ENCODE data around the gene TAGLN2.
A peak's percentile ranks its signal among the peaks of the same experiment; 100 is the strongest.

TAGLN2 gene

GRCh38 chr1:159949123-159949522 lies 23.8 kb upstream of the TAGLN2 start:
- no peak for DNase-seq (ENCODE audit: low spot score)

DNA sequence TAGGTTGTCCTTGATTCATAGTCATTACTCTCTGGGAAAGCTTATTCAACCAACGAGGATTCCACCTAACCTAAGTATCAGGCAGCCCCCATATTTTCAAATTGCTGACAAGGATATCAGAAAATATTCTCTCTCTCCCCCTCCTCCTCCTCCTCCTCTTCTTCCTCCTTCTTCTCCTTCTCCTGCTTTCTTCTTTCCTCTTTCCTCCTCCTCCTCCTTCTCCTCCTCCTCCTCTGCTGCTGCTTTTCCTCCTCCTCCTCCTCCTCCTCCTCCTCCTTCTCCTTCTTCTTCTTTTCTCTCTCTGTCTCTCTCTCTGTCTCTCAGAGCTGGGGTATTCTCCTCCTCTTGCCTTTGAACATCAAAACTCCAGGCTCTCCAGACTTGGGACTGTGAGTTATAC lies 22.6 kb upstream of the TAGLN2 start:
- no peak for DNase-seq (ENCODE audit: low spot score)

GRCh38 chr1:159946242-159947187 lies 21.2 kb upstream of the TAGLN2 start:
- DNase-seq (ENCODE audit: low spot score) = no peak

GRCh38 chr1:159945483-159946241 lies 20.4 kb upstream of the TAGLN2 start, which contains the start of gene IGSF9:
IGSF9 (minus strand) TSS chr1:159945613; CDS start chr1:159943454, 2,159 bp downstream.
- peak; percentile 58 for DNase-seq (ENCODE audit: low spot score)

GRCh38 chr1:159944623-159945455 lies 19.5 kb upstream of the TAGLN2 start:
- DNase-seq (ENCODE audit: low spot score) = no peak

DNA sequence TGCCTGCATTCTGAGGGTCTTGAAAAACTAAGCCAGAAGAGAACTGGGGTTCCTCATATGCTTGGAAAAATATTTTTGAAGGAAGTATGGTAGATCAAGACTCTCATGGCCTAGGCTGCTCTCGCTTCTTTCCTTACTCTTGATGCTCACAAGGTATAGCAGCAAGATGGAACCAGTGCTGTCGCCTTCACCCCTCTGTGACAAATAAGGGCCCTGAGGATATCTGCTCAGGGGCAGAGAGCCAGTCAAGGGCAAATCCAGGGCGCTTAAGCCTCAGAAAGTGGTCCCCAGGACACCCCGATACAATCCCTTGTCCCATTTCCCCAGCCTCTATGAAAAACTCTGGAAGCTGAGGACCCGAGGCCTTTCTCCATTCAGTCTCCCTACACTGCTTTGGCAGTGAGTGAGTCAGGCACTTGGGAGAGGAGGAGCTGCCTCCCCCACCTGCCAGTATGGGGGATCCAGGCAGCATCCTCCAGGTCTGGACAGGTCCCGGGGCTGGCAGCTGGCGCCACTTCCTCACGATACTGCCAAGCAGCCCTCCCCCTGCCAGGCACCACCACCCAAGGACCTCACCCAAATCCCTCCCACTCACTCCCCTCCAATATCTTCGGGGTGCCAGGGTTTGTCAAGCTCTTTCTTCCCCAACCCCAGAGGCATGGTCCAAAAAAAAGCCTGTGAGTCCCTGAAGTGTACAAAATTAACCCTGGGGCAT lies 18.8 kb upstream of the TAGLN2 start:
- DNase-seq (ENCODE audit: low spot score) = no peak

- DNase-seq (ENCODE audit: low spot score) = no peak
Observed at GRCh38 chr1:159943278-159943640, 18.0 kb upstream of the TAGLN2 start.

DNA sequence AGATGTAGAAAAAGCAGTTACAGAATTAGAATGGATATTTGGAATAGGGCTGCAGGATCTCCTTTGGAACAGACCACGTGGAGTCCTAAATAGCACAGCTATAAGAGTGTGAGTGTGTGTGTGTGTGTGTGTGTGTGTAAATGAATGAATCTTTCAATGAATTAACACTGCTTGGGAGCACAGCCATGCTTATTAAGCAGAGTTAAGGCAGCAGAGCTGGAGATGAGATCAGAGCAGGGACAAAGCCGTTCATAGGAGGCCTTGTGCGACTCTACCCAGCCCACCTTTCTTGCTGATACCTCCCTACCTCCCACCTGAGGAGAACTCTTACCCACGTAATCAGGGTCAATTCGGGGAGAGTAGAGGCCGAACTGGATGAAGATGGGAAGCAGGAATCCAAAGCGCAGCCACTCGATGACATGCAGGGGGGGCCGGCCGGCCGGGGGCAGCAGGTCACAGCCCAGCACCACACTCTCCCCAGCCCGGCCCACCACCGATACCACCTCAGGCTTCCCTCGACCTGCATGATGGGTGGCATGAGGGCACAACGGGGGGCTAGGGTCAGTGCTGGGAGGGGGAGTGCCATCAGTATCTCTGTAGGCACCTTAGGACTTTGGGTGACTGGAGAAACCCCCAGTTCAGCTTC lies 17.4 kb upstream of the TAGLN2 start:
- no peak for DNase-seq (ENCODE audit: low spot score)

- DNase-seq (ENCODE audit: low spot score) = no peak
Observed at GRCh38 chr1:159941591-159942560, 16.6 kb upstream of the TAGLN2 start.

GRCh38 chr1:159941141-159941540 lies 15.8 kb upstream of the TAGLN2 start:
- no peak for DNase-seq (ENCODE audit: low spot score)

DNA sequence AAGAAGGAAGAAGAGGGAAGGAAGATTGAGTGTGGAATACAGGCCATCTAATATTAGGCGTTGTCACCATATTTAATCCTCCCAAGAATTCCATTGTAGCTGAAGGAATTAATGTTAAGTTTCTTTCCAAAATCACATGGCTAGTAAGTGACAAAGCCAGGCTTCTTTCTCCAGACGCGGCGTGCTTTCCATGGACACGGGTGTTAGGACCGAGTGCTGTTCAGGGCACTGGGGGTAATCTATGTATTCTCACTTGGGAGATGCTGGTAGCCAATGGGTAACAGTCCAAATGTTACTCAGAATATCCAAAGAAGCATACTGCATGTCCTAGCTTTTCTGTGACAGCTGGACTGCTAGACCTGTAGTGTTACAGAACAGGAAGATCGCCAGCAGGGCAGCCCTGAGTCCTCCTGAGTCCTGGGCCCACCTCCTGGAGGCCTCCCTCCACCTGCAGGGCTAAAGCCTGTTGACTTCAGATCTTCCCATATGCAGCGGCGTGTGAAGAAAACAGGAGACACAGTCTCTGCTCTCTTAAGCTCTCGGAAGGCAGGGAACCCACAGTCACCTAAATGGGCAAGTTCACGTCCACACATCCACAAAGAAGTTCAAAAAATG lies 14.8 kb upstream of the TAGLN2 start:
- DNase-seq (ENCODE audit: low spot score) = no peak

- DNase-seq (ENCODE audit: low spot score) = no peak
Observed at GRCh38 chr1:159939678-159940002, 14.3 kb upstream of the TAGLN2 start.

DNA sequence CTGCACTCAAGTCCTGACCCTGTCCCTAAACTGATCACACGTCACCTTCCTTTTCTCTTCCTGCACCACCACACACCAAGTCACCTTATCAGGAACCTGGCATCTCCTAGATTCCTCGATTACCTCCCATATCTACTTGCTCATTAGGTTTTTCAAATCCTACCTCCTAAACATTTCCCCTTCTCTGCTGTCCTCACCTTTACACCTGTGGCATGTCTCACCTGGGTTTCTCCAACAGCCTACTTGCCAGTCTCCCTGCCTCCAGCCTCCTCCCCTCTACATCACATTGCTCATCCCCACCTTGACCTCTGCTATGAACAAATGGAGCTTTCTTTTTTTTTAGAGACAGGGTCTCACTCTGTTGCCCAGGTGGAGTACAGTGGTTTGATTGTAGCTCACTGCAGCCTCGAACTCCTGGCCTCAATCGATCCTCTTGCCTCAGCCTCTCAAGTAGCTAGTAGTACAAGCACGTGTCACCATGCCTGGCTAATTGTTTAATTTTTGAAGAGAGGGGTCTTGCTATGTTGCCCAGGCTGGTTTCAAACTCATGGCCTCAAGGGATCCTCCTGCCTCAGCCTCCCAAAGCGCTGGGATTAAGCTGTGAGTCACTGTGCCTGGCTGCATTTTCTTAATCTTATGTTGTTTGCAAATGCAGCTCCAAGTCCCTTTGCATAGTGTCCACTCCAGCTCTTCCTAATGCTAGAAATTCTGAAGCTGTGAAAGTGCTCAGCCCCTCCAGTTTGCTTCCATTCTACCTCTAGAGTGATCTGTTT lies 13.8 kb upstream of the TAGLN2 start:
- no peak for DNase-seq (ENCODE audit: low spot score)

GRCh38 chr1:159938211-159938852 lies 13.0 kb upstream of the TAGLN2 start:
- no peak for DNase-seq (ENCODE audit: low spot score)

- no peak for DNase-seq (ENCODE audit: low spot score)
Observed at GRCh38 chr1:159937054-159937750, 11.9 kb upstream of the TAGLN2 start.

DNA sequence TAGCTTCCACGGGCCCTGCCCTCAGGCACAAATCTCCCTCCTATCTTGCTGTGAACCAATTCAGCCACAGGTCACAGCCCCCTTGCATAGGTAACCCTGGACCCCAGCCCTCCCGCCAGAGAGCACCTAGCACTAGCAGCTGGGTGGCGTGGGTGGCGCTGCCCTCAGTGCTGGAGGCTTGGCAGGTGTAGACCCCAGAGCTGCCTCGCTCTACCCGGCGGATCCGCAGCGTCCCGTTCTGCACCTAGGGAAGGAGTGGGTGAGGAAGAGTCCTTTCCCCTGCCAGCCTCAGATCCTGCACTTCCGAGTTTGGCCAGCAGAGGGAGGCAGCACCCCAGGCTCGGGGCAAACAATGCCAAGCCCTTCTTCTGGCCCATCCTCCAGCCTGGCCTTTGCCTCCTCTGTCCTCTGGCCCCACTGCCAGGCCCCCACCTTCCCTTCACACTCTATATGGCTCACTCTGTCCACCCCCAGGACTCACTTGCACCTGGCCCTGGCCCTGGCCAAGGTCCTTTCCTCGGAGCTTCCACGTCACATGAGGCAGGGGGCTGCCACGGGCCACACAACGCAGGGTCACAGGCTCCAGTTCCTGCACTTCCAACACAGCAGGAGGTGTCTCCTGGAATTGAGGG lies 11.1 kb upstream of the TAGLN2 start:
- DNase-seq (ENCODE audit: low spot score) = peak; percentile 81

DNA sequence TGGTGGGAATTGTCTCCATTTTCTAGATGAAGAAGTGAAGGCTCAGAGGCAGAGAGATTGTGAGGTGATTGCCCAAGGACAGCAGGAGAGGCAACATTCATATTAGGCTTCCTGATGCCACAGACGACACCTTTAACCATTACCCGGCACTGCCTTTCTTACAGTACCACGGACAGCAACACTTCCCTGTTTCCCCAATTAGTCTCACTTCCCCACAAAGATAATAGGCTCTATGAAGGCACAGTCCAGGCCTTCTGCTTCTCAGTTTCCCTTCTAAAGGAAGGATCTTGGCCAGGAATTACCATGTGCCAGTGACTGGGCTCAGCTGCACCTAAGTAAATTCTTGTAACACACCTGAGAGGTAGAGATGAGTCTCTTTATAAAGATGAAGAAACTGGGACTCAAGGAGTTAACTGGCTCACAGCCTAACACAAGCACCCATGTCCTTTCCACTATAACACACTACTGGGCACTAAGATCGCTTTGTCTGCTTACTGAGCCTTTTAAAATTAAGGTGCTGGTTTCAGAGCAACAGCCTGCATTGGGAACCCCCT lies 10.5 kb upstream of the TAGLN2 start:
- DNase-seq (ENCODE audit: low spot score) = no peak

All from hepatic stellate cell (primary cell).